Measurements from ENCODE around the gene ADA.
"Not testable (repeated sequence)": the region's sequence is repeated elsewhere in the genome, so short reads cannot be mapped to it uniquely, and the experiment has no call there.

Gene ADA

GRCh38 chr20:44678242-44678641, 26.7 kb upstream of the ADA start:
- DNase-seq: no peak

DNA sequence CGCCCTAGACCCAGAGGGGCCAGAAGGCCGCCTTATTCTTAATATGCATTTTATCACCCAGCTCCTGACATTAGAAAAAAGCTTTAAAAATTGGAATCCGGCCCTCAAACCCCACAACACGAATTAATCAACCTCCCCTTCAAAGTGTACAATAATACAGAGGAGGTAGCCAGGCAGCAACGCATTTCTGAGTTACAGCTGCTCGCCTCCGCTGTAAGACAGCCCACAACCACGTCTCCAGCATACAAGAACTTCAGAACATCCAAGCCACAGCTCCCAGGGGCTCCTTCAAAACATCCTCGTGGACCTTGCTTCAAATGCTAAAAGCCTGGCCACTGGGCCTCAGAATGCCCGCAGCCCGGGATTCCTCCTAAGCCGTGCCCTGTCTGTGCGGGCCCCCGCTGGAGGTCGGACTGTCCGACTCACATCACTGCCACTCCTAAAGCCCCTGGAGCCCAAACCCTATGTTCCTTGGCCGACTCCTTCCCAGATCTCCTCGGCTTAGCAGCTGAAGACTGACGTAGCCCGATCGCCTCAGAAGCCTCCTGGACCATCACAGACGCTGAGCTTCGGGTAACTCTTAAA, 20.9 kb upstream of the ADA start:
- DNase-seq: not testable (repeated sequence)

- not testable (repeated sequence) for DNase-seq
Observed at GRCh38 chr20:44671541-44671940, 20.0 kb upstream of the ADA start.

- DNase-seq: not testable (repeated sequence)
Observed at GRCh38 chr20:44670851-44671250, 19.4 kb upstream of the ADA start.

GRCh38 chr20:44666066-44666465, 14.6 kb upstream of the ADA start:
- DNase-seq: no peak

- DNase-seq: no peak
Observed at GRCh38 chr20:44664131-44664530, 12.6 kb upstream of the ADA start.

GRCh38 chr20:44662261-44662660, 10.8 kb upstream of the ADA start:
- no peak for DNase-seq

GRCh38 chr20:44660581-44660980, 9.1 kb upstream of the ADA start:
- DNase-seq: no peak

GRCh38 chr20:44659931-44660330, 8.4 kb upstream of the ADA start:
- no peak for DNase-seq

DNA sequence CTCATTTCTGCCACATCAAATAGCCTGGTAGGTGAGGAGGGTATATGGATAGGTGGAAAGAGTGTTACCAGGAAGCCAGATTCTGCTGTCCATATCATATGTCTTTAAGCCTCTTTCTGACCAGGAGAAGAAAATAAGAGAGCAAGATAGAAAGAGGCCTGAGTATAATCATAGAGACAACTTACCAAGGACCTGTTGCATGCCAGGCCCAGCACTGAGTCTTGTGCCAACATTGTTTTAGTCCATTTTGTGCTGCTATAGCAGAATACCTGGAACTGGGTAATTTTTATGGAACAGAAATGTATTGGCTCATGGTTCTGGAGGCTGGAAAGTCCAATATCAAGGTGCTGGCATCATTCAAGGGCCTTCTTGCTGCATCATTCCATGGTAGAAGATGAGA, 7.3 kb upstream of the ADA start:
- DNase-seq: no peak

DNA sequence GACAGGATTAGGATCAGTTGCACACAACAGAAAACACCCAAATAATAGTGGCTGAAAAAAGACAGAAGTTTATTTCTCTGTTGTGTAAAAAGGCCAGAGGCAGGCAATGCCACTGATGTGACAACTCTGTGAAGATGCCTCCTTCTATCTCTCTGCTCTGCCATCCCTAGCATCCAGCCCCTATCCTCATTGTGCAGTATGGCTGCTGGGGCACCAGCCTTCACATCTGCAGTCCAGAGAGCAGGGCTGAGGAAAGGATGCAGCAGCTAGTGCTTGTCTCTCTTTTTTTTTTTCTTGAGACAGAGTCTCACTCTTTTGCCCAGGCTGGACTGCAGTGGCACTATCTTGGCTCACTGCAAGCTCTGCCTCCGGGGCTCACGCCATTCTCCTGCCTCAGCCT, 6.4 kb upstream of the ADA start:
- DNase-seq: no peak

- no peak for DNase-seq
Observed at GRCh38 chr20:44656448-44656847, 4.9 kb upstream of the ADA start.

- DNase-seq: not testable (repeated sequence)
Observed at GRCh38 chr20:44654210-44654609, 2.7 kb upstream of the ADA start.

- DNase-seq: no peak
Observed at GRCh38 chr20:44653546-44653945, 2.0 kb upstream of the ADA start.

GRCh38 chr20:44651434-44651683, 140 bp downstream of the ADA start:
- no peak for DNase-seq

GRCh38 chr20:44650771-44651433, 597 bp downstream of the ADA start:
- no peak for DNase-seq

DNA sequence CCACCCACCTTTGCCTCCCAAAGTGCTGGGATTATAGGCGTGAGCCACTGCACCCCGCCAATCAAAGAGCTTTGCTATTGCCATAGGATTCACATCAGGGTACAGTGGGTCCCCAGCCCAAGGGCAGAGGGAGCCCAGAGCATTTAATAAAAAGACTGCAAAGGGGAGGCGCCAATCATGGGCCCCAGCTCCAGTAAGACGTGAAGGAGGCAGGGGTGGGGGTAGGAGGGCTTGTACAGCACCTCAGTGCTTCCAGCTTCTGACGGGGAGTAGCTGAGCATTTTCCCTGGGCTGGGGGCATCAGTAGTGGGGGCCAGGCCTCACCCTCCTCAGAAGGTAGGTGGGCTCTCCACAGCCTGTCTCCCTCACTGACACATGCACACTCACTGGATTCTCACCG, 1.5 kb downstream of the ADA start:
- no peak for DNase-seq

DNA sequence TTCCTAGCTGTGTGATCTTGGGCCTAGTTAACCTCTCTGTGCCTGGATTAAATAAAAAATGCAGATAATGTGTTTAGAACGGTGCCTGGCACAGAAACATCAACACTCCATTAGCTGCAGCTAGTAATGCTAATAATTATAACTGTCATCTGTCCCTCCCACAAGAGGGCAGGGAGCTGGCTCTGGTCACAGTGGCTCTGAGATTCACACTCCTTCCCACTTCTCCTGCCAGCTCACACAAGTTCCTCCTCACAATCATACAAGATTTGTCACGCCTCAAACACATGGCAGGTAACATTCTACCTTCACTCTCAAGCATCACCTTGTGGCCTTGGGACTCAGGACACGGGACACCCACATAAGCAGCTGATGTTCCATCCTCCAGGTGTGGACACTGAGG, 2.4 kb downstream of the ADA start:
- DNase-seq: no peak

- no peak for DNase-seq
Observed at GRCh38 chr20:44648579-44648978, 2.9 kb downstream of the ADA start.

GRCh38 chr20:44648068-44648467, 3.4 kb downstream of the ADA start:
- no peak for DNase-seq

DNA sequence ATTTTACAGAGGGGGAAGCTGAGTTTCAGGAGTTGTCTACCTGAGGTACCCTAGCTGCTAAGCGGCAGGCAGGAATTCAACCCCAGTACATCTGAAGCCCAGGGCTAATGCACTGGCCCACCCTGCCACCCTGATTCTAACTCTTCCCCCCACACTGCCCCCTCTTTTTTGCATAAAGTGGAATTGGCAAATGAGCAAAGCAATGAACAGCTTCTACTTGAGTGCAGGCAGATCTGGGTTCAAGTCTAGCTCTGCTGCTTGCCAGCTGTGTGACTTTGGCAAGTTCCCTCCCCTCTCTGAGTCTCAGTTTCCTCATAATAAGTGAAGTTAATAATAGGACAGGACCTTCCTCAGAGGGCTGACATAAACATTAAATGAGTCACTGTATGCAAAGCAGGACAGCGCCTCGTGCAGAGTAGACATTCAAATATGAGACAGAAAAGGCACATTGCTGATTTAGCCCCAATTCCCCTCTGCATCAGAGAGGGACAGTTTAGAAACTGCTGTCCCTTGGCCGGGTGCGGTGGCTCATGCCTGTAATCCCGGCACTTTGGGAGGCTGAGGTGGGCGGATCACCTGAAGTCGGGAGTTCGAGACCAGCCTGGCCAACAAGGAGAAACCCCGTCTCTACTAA, 4.7 kb downstream of the ADA start:
- DNase-seq: no peak

GRCh38 chr20:44646023-44646640, 5.4 kb downstream of the ADA start:
- peak; percentile 8 for DNase-seq

DNA sequence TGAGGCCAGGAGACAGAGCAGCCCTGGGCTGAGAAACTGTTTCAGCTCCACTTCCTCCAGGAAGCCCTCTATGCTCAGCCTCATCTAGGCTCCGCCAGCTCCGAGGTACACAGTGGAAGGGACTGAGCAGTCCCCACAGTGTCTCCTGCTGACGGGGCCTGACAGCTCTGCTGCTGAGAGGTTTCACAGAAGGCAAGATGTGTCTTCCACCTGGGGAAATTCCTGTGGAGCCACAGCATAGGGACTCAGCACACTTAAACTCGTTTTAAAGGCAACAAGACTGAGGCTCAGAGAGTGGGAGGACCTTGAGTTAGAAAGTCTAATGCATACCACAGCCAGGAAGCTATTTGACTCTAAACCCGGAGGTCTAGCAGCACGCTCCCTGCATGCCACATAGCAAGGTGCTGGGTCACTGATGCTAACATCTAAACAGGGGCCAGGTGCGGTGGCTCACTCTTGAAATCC, 6.8 kb downstream of the ADA start:
- DNase-seq: no peak

- DNase-seq: no peak
Observed at GRCh38 chr20:44644230-44644617, 7.3 kb downstream of the ADA start.
